HCT116 (cell line): ENCODE results near the gene PHF13.

Experiments used
- CEBPB ChIP-seq: IDR thresholded peaks from 2 replicates; pipeline ENCODE4 v1.6.1; 2012; ENCODE audit warnings: low read depth
- EGR1 ChIP-seq: IDR thresholded peaks from 2 replicates; pipeline ENCODE4 v1.6.1; 2012; ENCODE audit warnings: low read depth
- EZH2 ChIP-seq: fragments of 200-600 bp; sonication (generic); IDR thresholded peaks from 2 replicates; pipeline ENCODE4 v1.6.1; 2017; ENCODE audit warnings: antibody characterized with exemption, mixed run types
- EZH2phosphoT487 ChIP-seq: fragments of 200-600 bp; IDR thresholded peaks from 2 replicates; pipeline ENCODE4 v1.6.1; 2018; ENCODE audit warnings: antibody characterized with exemption, borderline replicate concordance
- JUND ChIP-seq: IDR thresholded peaks from 2 replicates; pipeline ENCODE4 v1.6.1; 2012
- POLR2AphosphoS5 ChIP-seq: IDR thresholded peaks from 2 replicates; pipeline ENCODE4 v1.6.1; 2011; ENCODE audit warnings: mild to moderate bottlenecking, low read depth, low read length, moderate library complexity
- SIN3A ChIP-seq: IDR thresholded peaks from 2 replicates; pipeline ENCODE4 v1.6.1; 2012; ENCODE audit warnings: low read depth
- YY1 ChIP-seq: IDR thresholded peaks from 2 replicates; pipeline ENCODE4 v1.6.1; 2011; ENCODE audit warnings: low read length, low read depth, moderate library complexity, mild to moderate bottlenecking; ENCODE audit not compliant: insufficient replicate concordance; ENCODE audit errors: extremely low read depth
- ZFX ChIP-seq: fragments of 450-650 bp; IDR thresholded peaks from 2 replicates; pipeline ENCODE4 v1.6.1; 2017
- ZNF274 ChIP-seq: fragments of 200-500 bp; sonication (Bioruptor generic); IDR thresholded peaks from 2 replicates; pipeline ENCODE4 v1.6.1; 2014; ENCODE audit warnings: mild to moderate bottlenecking, low read depth, low read length, inconsistent platforms
- TF ChIP-seq, protein P1 (sequence below), 3 experiments: fragments of 200-600 bp in 1 of 3; sonication (generic) in 1 of 3; IDR thresholded peaks in 2 of 3; conservative IDR thresholded peaks in 1 of 3; 2 replicates each; pipeline ENCODE4 v1.5.1; 2012 to 2017; ENCODE audit warnings: low read depth in 2 of 3, low read length in 2 of 3, antibody characterized with exemption in 1 of 3, borderline replicate concordance in 1 of 3, control low read depth in 1 of 3, mild to moderate bottlenecking in 1 of 3, mixed read lengths in 1 of 3, mixed run types in 1 of 3, moderate library complexity in 1 of 3; ENCODE audit not compliant: insufficient read depth in 1 of 3
- TF ChIP-seq, protein P2 (sequence below): IDR thresholded peaks from 2 replicates; pipeline ENCODE4 v1.6.1; 2012; ENCODE audit warnings: low read depth

DNA sequence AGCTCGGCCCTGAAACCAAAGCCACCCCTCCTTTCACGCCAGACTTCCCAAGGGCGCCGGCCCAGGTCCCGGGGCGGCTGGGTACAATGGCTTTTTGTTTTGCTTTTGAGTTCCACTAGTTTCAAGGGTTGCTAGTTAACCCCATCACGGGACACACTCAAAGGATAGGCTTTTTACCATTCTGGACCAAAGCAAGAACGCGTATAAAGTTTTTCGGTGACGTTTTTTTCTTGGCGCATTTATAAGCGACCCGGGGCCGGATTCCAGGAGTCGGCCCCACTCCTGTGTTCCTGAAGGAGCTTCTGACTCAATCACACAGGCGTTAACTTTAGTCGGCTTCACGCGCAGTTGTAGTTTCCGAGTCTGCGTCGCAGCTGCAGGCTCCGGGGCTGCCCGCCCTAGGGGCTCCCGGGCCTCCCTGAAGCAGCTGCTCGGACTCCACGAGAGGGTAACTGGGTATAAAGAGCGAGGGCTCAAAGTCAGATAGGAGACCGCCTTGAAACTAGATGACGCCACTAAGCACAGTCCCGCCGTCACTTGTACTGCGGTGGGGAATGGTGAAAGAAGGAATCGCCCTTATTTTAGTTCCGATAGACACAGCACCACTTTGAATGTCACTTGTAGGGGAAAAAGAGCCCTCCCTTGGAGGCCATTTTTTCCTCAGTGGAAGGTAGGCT is 10.2 kb upstream of the PHF13 start:
- TF ChIP-seq, protein P1, sequence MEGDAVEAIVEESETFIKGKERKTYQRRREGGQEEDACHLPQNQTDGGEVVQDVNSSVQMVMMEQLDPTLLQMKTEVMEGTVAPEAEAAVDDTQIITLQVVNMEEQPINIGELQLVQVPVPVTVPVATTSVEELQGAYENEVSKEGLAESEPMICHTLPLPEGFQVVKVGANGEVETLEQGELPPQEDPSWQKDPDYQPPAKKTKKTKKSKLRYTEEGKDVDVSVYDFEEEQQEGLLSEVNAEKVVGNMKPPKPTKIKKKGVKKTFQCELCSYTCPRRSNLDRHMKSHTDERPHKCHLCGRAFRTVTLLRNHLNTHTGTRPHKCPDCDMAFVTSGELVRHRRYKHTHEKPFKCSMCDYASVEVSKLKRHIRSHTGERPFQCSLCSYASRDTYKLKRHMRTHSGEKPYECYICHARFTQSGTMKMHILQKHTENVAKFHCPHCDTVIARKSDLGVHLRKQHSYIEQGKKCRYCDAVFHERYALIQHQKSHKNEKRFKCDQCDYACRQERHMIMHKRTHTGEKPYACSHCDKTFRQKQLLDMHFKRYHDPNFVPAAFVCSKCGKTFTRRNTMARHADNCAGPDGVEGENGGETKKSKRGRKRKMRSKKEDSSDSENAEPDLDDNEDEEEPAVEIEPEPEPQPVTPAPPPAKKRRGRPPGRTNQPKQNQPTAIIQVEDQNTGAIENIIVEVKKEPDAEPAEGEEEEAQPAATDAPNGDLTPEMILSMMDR (IDR thresholded peaks at IDR 0.05 in 2 of 3, conservative IDR thresholded peaks at IDR 0.05 in 1 of 3; ENCODE audit: borderline replicate concordance in 1 of 3, insufficient read depth in 1 of 3, low read depth in 2 of 3, low read length in 2 of 3), result no peak
- TF ChIP-seq ZNF274 (no peak), YY1 (no peak), SIN3A (no peak), EGR1 (no peak), POLR2AphosphoS5 (no peak; the same call in none of the 2 replicates), EZH2phosphoT487 (no peak), ZFX (no peak), JUND (no peak), EZH2 (no peak), CEBPB (no peak)
- TF ChIP-seq, protein P2, sequence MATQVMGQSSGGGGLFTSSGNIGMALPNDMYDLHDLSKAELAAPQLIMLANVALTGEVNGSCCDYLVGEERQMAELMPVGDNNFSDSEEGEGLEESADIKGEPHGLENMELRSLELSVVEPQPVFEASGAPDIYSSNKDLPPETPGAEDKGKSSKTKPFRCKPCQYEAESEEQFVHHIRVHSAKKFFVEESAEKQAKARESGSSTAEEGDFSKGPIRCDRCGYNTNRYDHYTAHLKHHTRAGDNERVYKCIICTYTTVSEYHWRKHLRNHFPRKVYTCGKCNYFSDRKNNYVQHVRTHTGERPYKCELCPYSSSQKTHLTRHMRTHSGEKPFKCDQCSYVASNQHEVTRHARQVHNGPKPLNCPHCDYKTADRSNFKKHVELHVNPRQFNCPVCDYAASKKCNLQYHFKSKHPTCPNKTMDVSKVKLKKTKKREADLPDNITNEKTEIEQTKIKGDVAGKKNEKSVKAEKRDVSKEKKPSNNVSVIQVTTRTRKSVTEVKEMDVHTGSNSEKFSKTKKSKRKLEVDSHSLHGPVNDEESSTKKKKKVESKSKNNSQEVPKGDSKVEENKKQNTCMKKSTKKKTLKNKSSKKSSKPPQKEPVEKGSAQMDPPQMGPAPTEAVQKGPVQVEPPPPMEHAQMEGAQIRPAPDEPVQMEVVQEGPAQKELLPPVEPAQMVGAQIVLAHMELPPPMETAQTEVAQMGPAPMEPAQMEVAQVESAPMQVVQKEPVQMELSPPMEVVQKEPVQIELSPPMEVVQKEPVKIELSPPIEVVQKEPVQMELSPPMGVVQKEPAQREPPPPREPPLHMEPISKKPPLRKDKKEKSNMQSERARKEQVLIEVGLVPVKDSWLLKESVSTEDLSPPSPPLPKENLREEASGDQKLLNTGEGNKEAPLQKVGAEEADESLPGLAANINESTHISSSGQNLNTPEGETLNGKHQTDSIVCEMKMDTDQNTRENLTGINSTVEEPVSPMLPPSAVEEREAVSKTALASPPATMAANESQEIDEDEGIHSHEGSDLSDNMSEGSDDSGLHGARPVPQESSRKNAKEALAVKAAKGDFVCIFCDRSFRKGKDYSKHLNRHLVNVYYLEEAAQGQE, result no peak
